Activated T-cell treated with anti-CD3 and anti-CD28 coated beads, Interleukin-2, amount 50 U/mL, for 72 hours (primary cell): ENCODE results near the gene NOX4. TPM values are rescaled to one million over a fixed set of nuclear protein-coding genes. Genes with fewer than 3 reads are reported as not detected.

ENCODE experiments used
- ATAC-seq, 2 donors: fragments of 150-1000 bp; cut with Tn5 transposase; replicated peaks in 1 of 2; 2 replicates each; pipeline ENCODE4 v1.10.0; 2021; ENCODE audit warnings: moderate library complexity in 2 of 2, mild to moderate bottlenecking in 1 of 2
- DNase-seq, 2 donors: peaks; one replicate each; pipeline ENCODE4 v3.0.0; 2021 to 2022; ENCODE audit warnings: mixed read lengths in 1 of 2
- H3K27ac Mint-ChIP-seq: one replicate; pipeline ENCODE4 v1.8.0; 2022; ENCODE audit warnings: mild to moderate bottlenecking, moderate library complexity, mixed read lengths
- H3K27me3 Mint-ChIP-seq: one replicate; pipeline ENCODE4 v1.8.0; 2022; ENCODE audit warnings: low read depth, mixed read lengths
- H3K36me3 Mint-ChIP-seq, 2 donors: one replicate each; pipeline ENCODE4 v1.8.0; 2022; ENCODE audit warnings: mixed read lengths in 2 of 2, mild to moderate bottlenecking in 1 of 2; ENCODE audit not compliant: insufficient read depth in 2 of 2
- H3K4me1 Mint-ChIP-seq: one replicate; pipeline ENCODE4 v1.8.0; 2022; ENCODE audit warnings: low read depth, mixed read lengths
- H3K4me3 Mint-ChIP-seq, 2 donors: one replicate each; pipeline ENCODE4 v1.8.0; 2022; ENCODE audit warnings: mild to moderate bottlenecking in 2 of 2, mixed read lengths in 2 of 2, moderate library complexity in 2 of 2
- H3K9me3 Mint-ChIP-seq, 2 donors: one replicate each; pipeline ENCODE4 v1.8.0; 2022; ENCODE audit warnings: mixed read lengths in 2 of 2
- total RNA-seq, 2 donors: library from RNA; stranded (reverse); gene quantifications; one replicate each; pipeline ENCODE4 v1.2.3, GENCODE V29; 2022

Gene NOX4
- total RNA-seq = not detected

DNA sequence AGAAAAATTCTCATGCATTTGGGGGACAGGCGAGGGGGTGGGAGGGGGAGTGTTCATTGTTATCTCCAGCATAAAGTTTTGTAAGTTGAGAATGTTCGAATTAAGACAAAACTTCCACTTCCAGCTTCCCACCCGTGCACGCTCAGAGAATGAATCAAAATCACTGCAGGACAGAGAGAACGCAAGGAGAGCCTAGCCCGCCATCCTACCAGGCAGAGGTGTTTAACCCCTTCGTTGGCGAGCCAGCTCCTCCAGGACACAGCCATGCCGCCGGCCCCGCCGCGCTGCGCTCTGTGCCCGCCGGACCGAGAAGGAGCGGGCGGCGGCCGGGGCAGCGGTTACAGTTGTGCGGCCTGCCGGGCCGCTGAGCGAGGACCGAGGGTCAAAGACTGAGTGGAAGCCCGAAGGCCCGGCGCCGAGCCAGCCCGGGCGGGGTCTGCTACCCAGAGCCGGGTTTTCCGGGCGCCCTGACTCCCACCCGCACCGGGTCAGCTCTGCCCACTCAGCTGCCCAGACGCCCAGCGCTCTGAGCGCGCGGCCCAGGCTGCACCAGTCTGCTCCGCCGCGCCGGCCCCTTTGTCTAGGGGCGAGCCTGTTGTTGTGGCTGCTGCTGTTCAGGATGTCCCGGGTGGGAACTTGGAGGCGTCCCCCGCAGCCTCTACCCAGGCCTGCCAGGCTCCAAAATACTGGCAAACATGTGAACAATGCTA lies at the start of gene NOX4:
Gene NOX4, minus strand, starts transcription at position 395 of the 710 bp plus-strand sequence. Its CDS starts 129 bp downstream, at position 266.
- H3K36me3 Mint-ChIP-seq = peaks cover 0 to 1% of the 10 kb centered on the region in 2 donors
- no peak for DNase-seq
- H3K27me3 Mint-ChIP-seq = peaks cover 19% of the 10 kb centered on the region
- H3K9me3 Mint-ChIP-seq = no peaks in the 10 kb centered on the region
- no peak within 1 kb of the TSS for H3K4me3 Mint-ChIP-seq
- H3K27ac Mint-ChIP-seq = no peak within 1 kb of the TSS
- no peaks in the 10 kb centered on the region for H3K4me1 Mint-ChIP-seq
- no peak for ATAC-seq

DNA sequence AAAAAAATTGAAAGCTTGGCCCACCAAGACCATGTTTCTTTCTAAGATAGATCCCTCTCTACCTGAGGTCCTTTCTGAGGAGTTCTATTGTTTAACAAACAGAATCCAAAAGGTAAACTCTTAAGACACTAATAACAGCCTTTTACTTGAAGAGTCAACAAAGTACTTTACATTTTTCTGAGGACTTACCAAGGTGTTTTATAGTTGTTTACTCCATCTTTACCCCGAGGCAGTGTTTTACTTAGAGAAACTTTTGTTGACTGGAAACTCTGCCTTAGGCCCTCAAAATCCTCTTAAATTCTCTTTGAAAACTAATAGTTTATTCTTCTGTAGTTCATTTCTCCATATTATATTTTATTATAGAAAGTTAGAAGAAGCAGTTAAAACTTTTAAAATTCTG lies 49.7 kb upstream of the NOX4 start:
- no peak for DNase-seq
- H3K27ac Mint-ChIP-seq = no peak overlapping the region
- no peak for ATAC-seq
- H3K4me1 Mint-ChIP-seq = no peaks in the 10 kb centered on the region
- peaks cover 0 to 2% of the 10 kb centered on the region in 2 donors for H3K36me3 Mint-ChIP-seq
- H3K4me3 Mint-ChIP-seq = no peak overlapping the region
- peaks cover 3 to 7% of the 10 kb centered on the region in 2 donors for H3K9me3 Mint-ChIP-seq
- no peaks in the 10 kb centered on the region for H3K27me3 Mint-ChIP-seq

DNA sequence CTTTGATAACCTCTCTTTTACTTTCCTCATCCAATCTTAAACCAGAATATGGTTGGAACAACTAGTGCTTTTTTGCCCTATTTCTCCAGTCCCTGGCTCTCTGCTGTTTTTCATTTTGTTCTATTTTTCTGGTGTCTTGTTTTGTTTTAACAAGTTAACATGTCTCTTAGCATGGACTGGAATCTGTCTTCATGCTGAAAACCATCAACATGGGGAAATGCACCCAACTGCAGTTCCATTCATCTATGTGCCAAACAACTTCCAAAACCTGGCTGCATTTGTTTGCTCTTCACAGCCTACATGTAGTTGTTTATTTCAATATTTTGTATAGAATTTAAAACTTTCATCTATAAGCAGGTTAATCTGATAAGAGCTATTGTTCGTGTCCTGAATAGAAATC lies 46.8 kb upstream of the NOX4 start:
- DNase-seq (no peak), ATAC-seq (no peak)
- H3K27ac Mint-ChIP-seq = no peak overlapping the region
- H3K4me3 Mint-ChIP-seq = no peak overlapping the region
- no peaks in the 10 kb centered on the region for H3K27me3 Mint-ChIP-seq
- peaks cover 0 to 2% of the 10 kb centered on the region in 2 donors for H3K36me3 Mint-ChIP-seq
- H3K9me3 Mint-ChIP-seq = peaks cover 6 to 7% of the 10 kb centered on the region in 2 donors
- no peaks in the 10 kb centered on the region for H3K4me1 Mint-ChIP-seq

DNA sequence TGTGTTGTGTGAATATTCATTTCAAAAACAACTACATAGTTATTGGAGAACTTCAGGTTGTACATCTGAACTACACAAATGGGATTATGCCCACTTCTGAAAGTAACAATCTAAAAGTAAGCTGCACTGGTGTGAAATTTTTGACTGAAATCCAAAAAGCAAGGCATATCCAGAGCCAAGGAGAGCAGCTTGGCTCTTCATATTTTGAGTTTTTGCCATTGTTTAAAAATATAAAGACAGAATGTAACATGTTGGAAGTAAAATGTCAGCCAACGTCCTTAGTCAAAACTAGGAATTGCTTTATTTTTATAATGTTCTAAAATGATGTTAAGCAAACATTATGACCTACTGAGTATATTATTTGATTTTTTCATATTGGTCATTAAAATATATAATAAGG lies 45.8 kb upstream of the NOX4 start:
- H3K27me3 Mint-ChIP-seq = no peaks in the 10 kb centered on the region
- DNase-seq (no peak), ATAC-seq (no peak)
- H3K4me3 Mint-ChIP-seq = no peak overlapping the region
- peaks cover 0 to 2% of the 10 kb centered on the region in 2 donors for H3K36me3 Mint-ChIP-seq
- H3K9me3 Mint-ChIP-seq = peaks cover 6 to 7% of the 10 kb centered on the region in 2 donors
- no peak overlapping the region for H3K27ac Mint-ChIP-seq
- H3K4me1 Mint-ChIP-seq = no peaks in the 10 kb centered on the region

DNA sequence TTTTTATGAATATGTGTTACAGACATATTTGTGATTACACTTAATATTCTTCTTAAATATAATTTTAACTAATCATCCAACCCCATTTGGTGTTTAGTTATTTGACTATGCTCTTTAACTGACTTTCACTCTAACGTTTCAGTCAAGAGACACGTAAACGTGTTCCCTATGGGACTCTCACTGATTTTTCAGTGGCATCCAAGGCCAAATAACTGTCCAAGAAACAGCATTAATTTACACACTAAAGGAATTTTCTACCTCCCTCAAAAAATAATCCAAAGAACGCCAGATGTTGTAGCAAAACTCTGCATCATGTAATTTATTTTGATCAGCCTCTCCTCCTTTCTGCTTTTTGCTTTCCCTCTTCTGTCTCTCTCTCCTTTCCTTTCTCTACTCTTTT lies 44.0 kb upstream of the NOX4 start:
- peaks cover 0 to 2% of the 10 kb centered on the region in 2 donors for H3K36me3 Mint-ChIP-seq
- no peak overlapping the region for H3K4me3 Mint-ChIP-seq
- DNase-seq (no peak), ATAC-seq (no peak)
- no peak overlapping the region for H3K27ac Mint-ChIP-seq
- H3K4me1 Mint-ChIP-seq = no peaks in the 10 kb centered on the region
- H3K9me3 Mint-ChIP-seq = peaks cover 6 to 7% of the 10 kb centered on the region in 2 donors
- H3K27me3 Mint-ChIP-seq = no peaks in the 10 kb centered on the region

DNA sequence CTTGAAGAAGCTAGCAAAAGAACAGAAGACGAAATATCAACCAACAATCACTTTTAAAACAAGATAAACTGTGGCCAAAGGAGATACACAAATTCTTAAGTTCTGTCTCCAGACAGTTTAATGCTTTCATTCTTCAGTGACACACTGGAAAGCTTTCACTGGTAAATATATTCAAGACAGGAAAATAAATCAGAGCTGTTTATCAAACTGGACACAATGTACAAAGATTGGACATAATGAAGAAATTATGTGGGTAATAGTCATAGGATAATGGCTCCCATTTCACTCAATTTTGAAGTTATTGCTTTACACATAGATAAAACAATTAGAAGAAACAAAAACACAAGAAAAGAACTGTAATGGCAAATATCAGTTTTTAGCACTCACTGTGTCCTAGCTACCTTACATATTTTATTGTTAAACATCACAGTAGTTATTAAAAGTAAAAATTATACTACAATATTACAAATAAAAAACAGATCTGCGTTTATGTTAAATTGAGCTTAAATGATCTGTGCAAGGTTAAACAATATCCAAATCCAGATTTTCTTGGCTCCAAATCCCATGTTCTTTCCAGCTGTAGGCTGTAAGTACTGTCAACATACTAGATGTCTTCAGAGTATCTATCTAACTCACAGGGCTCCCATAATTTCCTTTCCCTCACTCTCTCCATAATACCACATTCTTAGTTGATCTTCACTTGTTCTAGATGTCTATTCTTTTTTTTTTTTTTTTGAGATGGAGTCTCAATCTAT lies 38.6 kb upstream of the NOX4 start:
- no peak overlapping the region for H3K27ac Mint-ChIP-seq
- DNase-seq (no peak), ATAC-seq (no peak)
- peaks cover 2 to 5% of the 10 kb centered on the region in 2 donors for H3K9me3 Mint-ChIP-seq
- no peaks in the 10 kb centered on the region for H3K36me3 Mint-ChIP-seq
- no peaks in the 10 kb centered on the region for H3K4me1 Mint-ChIP-seq
- no peak overlapping the region for H3K4me3 Mint-ChIP-seq
- no peaks in the 10 kb centered on the region for H3K27me3 Mint-ChIP-seq

DNA sequence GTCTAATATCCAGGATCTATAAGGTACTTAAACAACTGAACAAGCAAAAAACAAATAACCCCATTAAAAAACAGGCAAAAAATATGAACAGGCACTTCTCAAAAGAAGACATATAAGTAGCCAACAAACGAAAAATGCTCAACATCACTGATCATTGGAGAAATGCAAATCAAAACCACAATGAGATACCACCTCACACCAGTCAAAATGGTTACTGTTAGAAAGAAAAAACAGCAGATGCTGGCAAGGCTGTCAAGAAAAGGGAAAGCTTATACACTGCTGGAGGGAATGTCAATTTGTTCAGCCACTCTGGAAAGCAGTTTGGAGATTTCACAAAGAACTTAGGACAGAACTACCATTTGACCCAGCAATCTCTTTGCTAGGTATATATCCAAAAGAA lies 30.6 kb upstream of the NOX4 start:
- ATAC-seq = no peak
- no peak for DNase-seq
- H3K4me3 Mint-ChIP-seq = no peak overlapping the region

DNA sequence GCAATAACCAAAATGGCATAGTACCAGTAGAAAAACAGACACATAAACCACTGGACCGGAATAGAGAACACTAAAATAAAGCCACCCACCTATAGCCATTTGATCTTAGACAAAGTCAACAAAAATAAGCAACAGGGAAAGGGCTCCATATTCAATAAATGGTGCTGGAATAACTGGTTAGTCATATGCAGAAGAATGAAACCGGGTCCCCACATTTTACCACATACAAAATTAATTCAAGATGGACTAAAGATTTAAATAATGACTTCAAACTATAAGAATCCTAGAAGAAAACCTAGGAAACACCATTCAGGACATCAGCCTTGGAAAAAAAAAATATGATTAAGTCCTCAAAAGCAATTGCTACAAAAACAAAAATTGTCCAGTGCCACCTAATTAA lies 30.1 kb upstream of the NOX4 start:
- H3K27ac Mint-ChIP-seq = no peak overlapping the region
- no peak for DNase-seq
- no peaks in the 10 kb centered on the region for H3K36me3 Mint-ChIP-seq
- H3K4me1 Mint-ChIP-seq = no peaks in the 10 kb centered on the region
- H3K4me3 Mint-ChIP-seq = no peak overlapping the region
- no peaks in the 10 kb centered on the region for H3K27me3 Mint-ChIP-seq
- H3K9me3 Mint-ChIP-seq = peaks cover 0 to 2% of the 10 kb centered on the region in 2 donors
- no peak for ATAC-seq

More for the DNA sequence above, 30.6 kb upstream of the NOX4 start:
- H3K4me1 Mint-ChIP-seq = no peaks in the 10 kb centered on the region
- H3K36me3 Mint-ChIP-seq = no peaks in the 10 kb centered on the region
- no peaks in the 10 kb centered on the region for H3K27me3 Mint-ChIP-seq
- no peak overlapping the region for H3K27ac Mint-ChIP-seq
- H3K9me3 Mint-ChIP-seq = peaks cover 0 to 2% of the 10 kb centered on the region in 2 donors

DNA sequence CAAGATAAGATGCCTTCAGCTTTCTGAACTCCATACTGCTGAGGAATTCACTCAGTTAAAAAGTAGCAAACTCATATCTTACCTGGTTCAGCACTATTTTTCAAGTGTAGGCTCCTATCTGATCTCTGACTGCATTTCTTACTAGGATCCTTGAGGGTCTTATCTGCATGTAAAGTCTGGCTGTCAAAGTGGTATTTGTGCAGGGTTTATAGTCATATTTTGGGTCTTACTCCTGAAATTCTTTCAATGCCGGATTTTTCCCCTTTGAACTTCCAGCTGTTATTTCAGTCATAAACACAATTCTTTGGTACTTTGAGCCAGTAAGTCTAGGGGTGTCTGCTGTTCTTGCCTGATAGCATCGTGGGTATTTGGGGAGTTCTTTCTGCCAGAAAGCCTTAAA lies 25.3 kb upstream of the NOX4 start:
- Mint-ChIP-seq H3K9me3 (peaks cover 1 to 2% of the 10 kb centered on the region in 2 donors), H3K27ac (no peak overlapping the region), H3K4me3 (no peak overlapping the region), H3K36me3 (no peaks in the 10 kb centered on the region), H3K4me1 (no peaks in the 10 kb centered on the region), H3K27me3 (no peaks in the 10 kb centered on the region)
- DNase-seq (no peak), ATAC-seq (no peak)

DNA sequence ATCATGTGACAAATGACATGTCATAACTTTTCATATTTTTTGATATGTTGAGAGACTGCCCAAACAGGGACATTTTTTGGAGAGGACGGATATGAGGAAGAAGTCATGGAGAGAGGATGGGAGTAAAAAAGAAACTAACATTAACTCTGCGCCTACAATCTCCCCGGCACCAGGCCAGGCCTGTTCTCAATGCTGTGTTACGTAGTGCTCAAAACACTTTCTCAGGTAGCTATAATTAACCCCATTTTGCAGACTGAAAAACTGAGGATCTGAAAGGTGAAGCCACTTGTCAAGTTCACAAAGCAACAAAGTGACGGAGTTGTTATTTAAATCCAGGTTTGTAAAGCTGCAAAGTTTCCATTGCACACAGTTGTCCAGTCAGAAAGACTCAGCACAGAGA lies 17.4 kb upstream of the NOX4 start:
- Mint-ChIP-seq H3K9me3 (peaks cover 1 to 5% of the 10 kb centered on the region in 2 donors), H3K27me3 (no peaks in the 10 kb centered on the region), H3K4me3 (no peak overlapping the region), H3K36me3 (no peaks in the 10 kb centered on the region), H3K27ac (no peak overlapping the region), H3K4me1 (no peaks in the 10 kb centered on the region)
- ATAC-seq (no peak), DNase-seq (no peak)

DNA sequence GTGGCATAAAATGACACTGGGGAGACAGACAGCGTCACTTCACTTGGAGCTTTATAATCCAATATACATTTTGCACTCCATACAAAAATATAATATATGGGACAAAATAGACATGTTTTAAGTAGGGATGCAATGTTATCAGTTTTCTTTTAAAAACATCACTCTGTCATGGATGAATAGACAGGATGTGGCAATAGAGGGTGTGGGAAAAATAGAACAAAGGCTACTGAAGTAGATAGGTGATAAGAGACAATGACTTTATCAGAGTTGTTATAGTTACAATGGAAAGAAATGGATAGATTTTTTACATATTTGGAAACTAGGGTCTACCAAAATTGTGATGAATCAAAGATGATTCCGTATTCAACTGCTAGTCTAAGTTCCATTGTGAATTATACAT lies 13.1 kb upstream of the NOX4 start:
- ATAC-seq (no peak), DNase-seq (no peak)
- no peaks in the 10 kb centered on the region for H3K36me3 Mint-ChIP-seq

DNA sequence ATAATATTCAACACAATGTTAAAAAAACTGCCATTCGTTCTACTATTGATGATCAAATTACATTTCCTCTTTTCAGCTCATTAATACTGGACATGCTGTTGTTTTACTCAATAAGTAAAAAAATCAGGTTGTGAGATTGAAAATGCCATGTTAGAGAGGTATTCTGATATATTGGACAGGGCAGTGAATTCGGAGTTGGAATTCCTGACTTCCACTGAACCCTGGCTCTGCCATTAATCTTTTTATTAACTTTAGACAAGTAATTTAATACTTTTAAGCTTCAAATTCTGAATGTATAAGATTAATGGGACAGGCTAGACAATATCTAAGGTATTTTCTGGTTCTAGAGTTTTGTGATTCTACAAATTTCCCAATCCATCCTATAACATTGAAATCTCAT lies 12.2 kb upstream of the NOX4 start:
- Mint-ChIP-seq H3K4me1 (no peaks in the 10 kb centered on the region), H3K27ac (no peak overlapping the region), H3K27me3 (no peaks in the 10 kb centered on the region), H3K36me3 (no peaks in the 10 kb centered on the region), H3K9me3 (peaks cover 1 to 5% of the 10 kb centered on the region in 2 donors), H3K4me3 (no peak overlapping the region)
- ATAC-seq (no peak), DNase-seq (no peak)

More for the DNA sequence above, 13.1 kb upstream of the NOX4 start:
- Mint-ChIP-seq H3K9me3 (peaks cover 1 to 5% of the 10 kb centered on the region in 2 donors), H3K4me3 (no peak overlapping the region), H3K4me1 (no peaks in the 10 kb centered on the region), H3K27me3 (no peaks in the 10 kb centered on the region), H3K27ac (no peak overlapping the region)

DNA sequence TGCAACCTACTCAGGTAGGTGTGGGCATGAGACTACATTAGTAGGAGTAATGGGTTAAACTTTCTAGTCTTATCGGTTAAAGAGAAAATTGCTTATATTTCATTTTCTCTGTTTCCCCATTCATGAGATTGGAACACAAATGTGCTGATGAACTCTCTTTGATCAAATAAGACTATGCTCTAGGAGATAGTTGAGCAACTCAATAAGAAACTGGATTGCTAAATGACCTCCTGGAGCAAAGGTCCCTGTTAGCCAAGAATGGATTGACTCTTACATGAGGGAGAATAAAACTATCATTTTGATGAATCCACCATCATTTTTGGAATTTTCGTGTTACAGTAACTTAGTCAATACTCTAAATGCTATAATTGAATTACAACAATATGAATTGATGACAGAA lies 11.1 kb upstream of the NOX4 start:
- H3K36me3 Mint-ChIP-seq = no peaks in the 10 kb centered on the region
- H3K9me3 Mint-ChIP-seq = peaks cover 1 to 5% of the 10 kb centered on the region in 2 donors
- DNase-seq (no peak), ATAC-seq (no peak)
- H3K4me3 Mint-ChIP-seq = no peak overlapping the region
- no peak overlapping the region for H3K27ac Mint-ChIP-seq
- no peaks in the 10 kb centered on the region for H3K4me1 Mint-ChIP-seq
- no peaks in the 10 kb centered on the region for H3K27me3 Mint-ChIP-seq
